Measurements from ENCODE around the gene DNAJC3. TPM values are rescaled to one million over a fixed set of nuclear protein-coding genes. Genes with fewer than 3 reads are reported as not detected.
A peak's percentile ranks its signal among the peaks of the same experiment; 100 is the strongest.

Gene DNAJC3
- total and polyA plus RNA-seq, 2 of the 13 experiments (the other 11 are each of a cell fraction or from before 2014, with no cell fraction given), result 10.4 to 48.2 TPM

DNA sequence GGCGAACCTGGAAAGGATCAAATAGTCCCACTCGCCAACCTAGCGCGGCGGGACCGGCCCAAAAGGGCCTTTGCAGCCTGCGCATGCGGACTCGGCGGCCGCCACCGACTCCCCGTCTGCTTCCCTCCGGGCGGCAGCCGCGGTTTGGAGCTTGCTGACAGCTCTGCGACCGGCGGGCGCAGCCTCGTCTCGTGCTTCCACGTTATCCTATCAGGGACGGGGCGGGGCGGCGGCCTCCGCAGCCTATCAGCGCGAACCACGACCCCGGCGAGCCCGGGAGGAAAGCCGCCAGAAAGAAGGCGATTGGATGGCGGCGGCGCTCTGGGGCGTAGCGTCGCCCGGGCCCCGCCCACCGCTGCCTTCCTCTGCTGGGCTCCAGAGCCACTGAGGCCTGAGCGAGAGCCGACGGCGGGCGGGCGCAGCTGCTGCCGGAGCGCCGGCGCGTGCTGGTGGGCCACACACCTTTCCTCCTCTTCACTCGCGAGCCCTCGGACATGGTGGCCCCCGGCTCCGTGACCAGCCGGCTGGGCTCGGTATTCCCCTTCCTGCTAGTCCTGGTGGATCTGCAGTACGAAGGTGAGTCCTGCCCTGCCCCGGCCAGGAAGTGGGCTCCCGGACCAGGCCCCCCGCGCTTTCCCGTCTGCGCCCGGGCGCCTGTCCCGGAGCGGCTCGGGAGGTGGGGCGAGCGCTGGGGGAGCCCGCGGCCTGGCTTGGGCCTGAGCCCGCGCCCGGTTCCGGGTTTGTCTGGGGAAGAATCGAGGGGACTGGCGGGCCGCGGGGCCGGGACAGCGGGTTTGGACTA lies at the start of gene DNAJC3 (continued):
- TF ChIP-seq ZBTB26 (CRISPR knock-in tag; IDR thresholded peaks at IDR 0.05; ENCODE audit: borderline replicate concordance) (0 out of 2 replicates have a peak, but pooled peaks have one; percentile 45), THAP11 (CRISPR knock-in tag; IDR thresholded peaks at IDR 0.05) (peak; percentile 72), RCOR2 (CRISPR knock-in tag; IDR thresholded peaks at IDR 0.05) (no peak), MAX (IDR thresholded peaks at IDR 0.05) (peak; percentile 88), AHDC1 (CRISPR knock-in tag; IDR thresholded peaks at IDR 0.05; ENCODE audit: borderline replicate concordance) (0 out of 2 replicates have a peak, but pooled peaks have one; percentile 29), ZNF230 (CRISPR knock-in tag; IDR thresholded peaks at IDR 0.05) (no peak), TBL1XR1 (IDR thresholded peaks at IDR 0.05; ENCODE audit: borderline replicate concordance, low read length, partially characterized antibody) (no peak), SALL2 (CRISPR knock-in tag; IDR thresholded peaks at IDR 0.05) (0 out of 2 replicates have a peak, but pooled peaks have one; percentile 53), KMT2B (CRISPR knock-in tag; IDR thresholded peaks at IDR 0.05) (peak; percentile 91), SP4 (CRISPR knock-in tag; IDR thresholded peaks at IDR 0.05) (peak; percentile 95), XRCC5 (optimal IDR thresholded peaks at IDR 0.05; ENCODE audit: low read length) (no peak), ZBTB42 (CRISPR knock-in tag; IDR thresholded peaks at IDR 0.05) (peak; percentile 87), ZNF530 (CRISPR knock-in tag; IDR thresholded peaks at IDR 0.05; ENCODE audit: low read depth) (no peak), CREB3 (CRISPR knock-in tag; IDR thresholded peaks at IDR 0.05) (peak; percentile 91), MBNL3 (CRISPR knock-in tag; conservative IDR thresholded peaks at IDR 0.05) (no peak), SMAD3 (CRISPR knock-in tag; IDR thresholded peaks at IDR 0.05) (peak; percentile 54; the same call in 1 of the 2 replicates), KDM4B (CRISPR knock-in tag; IDR thresholded peaks at IDR 0.05) (no peak; the same call in none of the 2 replicates), KAT2B (IDR thresholded peaks at IDR 0.05; ENCODE audit: borderline replicate concordance, low read depth, low read length) (no peak)
- TF ChIP-seq, protein P1, sequence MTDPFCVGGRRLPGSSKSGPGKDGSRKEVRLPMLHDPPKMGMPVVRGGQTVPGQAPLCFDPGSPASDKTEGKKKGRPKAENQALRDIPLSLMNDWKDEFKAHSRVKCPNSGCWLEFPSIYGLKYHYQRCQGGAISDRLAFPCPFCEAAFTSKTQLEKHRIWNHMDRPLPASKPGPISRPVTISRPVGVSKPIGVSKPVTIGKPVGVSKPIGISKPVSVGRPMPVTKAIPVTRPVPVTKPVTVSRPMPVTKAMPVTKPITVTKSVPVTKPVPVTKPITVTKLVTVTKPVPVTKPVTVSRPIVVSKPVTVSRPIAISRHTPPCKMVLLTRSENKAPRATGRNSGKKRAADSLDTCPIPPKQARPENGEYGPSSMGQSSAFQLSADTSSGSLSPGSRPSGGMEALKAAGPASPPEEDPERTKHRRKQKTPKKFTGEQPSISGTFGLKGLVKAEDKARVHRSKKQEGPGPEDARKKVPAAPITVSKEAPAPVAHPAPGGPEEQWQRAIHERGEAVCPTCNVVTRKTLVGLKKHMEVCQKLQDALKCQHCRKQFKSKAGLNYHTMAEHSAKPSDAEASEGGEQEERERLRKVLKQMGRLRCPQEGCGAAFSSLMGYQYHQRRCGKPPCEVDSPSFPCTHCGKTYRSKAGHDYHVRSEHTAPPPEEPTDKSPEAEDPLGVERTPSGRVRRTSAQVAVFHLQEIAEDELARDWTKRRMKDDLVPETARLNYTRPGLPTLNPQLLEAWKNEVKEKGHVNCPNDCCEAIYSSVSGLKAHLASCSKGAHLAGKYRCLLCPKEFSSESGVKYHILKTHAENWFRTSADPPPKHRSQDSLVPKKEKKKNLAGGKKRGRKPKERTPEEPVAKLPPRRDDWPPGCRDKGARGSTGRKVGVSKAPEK (CRISPR knock-in tag; IDR thresholded peaks at IDR 0.05; ENCODE audit: borderline replicate concordance), result no peak
